Osteocyte (in vitro differentiated cells): Measurements from ENCODE around the gene RPAP2. TPM values are rescaled to one million over a fixed set of nuclear protein-coding genes. Genes with fewer than 3 reads are reported as not detected.
A peak's percentile ranks its signal among the peaks of the same experiment; 100 is the strongest.

Experiments
- DNase-seq: peaks from one replicate; pipeline ENCODE4 v3.0.0; 2021; ENCODE audit warnings: mixed read lengths; ENCODE audit not compliant: unreplicated experiment; ENCODE audit errors: extremely low spot score
- H3K27ac Mint-ChIP-seq: one replicate; pipeline ENCODE4 v1.8.0; 2021; ENCODE audit warnings: mild to moderate bottlenecking, mixed read lengths; ENCODE audit not compliant: unreplicated experiment
- H3K27me3 Mint-ChIP-seq: one replicate; pipeline ENCODE4 v1.8.0; 2021; ENCODE audit warnings: mixed read lengths; ENCODE audit not compliant: unreplicated experiment
- H3K36me3 Mint-ChIP-seq: one replicate; pipeline ENCODE4 v1.8.0; 2021; ENCODE audit warnings: mixed read lengths; ENCODE audit not compliant: unreplicated experiment
- H3K4me1 Mint-ChIP-seq: one replicate; pipeline ENCODE4 v1.8.0; 2021; ENCODE audit warnings: mixed read lengths; ENCODE audit not compliant: unreplicated experiment
- H3K4me3 Mint-ChIP-seq: one replicate; pipeline ENCODE4 v1.8.0; 2021; ENCODE audit warnings: mild to moderate bottlenecking, moderate library complexity, mixed read lengths; ENCODE audit not compliant: unreplicated experiment
- H3K9me3 Mint-ChIP-seq: one replicate; pipeline ENCODE4 v1.8.0; 2021; ENCODE audit warnings: mixed read lengths; ENCODE audit not compliant: unreplicated experiment
- CTCF ChIP-seq: fragments of 200-600 bp; sonication (generic); IDR thresholded peaks from 2 replicates; pipeline ENCODE4 v1.5.0; 2021; ENCODE audit warnings: antibody characterized with exemption, mild to moderate bottlenecking, moderate library complexity
- total RNA-seq: library from RNA; stranded (reverse); gene quantifications from 2 replicates; pipeline ENCODE4 v1.2.1, GENCODE V29; 2021

Gene RPAP2
- total RNA-seq, 1 donor from 2014 or later: 32.6 TPM

GRCh38 chr1:92323473-92324453 is 24.9 kb downstream of the RPAP2 start:
- Mint-ChIP-seq H3K36me3 (peaks cover 58% of the 10 kb centered on the region), H3K9me3 (peaks cover 18% of the 10 kb centered on the region), H3K4me3 (no peak overlapping the region), H3K27ac (no peak overlapping the region), H3K4me1 (peaks cover 2% of the 10 kb centered on the region), H3K27me3 (no peaks in the 10 kb centered on the region)
- no peak for TF ChIP-seq CTCF
- no peak for DNase-seq

GRCh38 chr1:92324784-92325183 is 25.9 kb downstream of the RPAP2 start:
- no peak for DNase-seq

GRCh38 chr1:92326681-92327080 is 27.8 kb downstream of the RPAP2 start:
- no peak overlapping the region for H3K4me3 Mint-ChIP-seq
- H3K9me3 Mint-ChIP-seq: peaks cover 28% of the 10 kb centered on the region

More at GRCh38 chr1:92324784-92325183, 25.9 kb downstream of the RPAP2 start:
- Mint-ChIP-seq H3K27me3 (no peaks in the 10 kb centered on the region), H3K4me1 (peaks cover 9% of the 10 kb centered on the region), H3K36me3 (peaks cover 65% of the 10 kb centered on the region), H3K9me3 (peaks cover 22% of the 10 kb centered on the region), H3K4me3 (no peak overlapping the region), H3K27ac (no peak overlapping the region)
- no peak for TF ChIP-seq CTCF

GRCh38 chr1:92327794-92328193 is 28.9 kb downstream of the RPAP2 start:
- no peak for TF ChIP-seq CTCF
- no peak overlapping the region for H3K27ac Mint-ChIP-seq
- H3K4me1 Mint-ChIP-seq: peaks cover 9% of the 10 kb centered on the region
- H3K9me3 Mint-ChIP-seq: peaks cover 28% of the 10 kb centered on the region
- H3K4me3 Mint-ChIP-seq: no peak overlapping the region
- H3K27me3 Mint-ChIP-seq: no peaks in the 10 kb centered on the region
- DNase-seq: no peak
- peaks cover 75% of the 10 kb centered on the region for H3K36me3 Mint-ChIP-seq

More at GRCh38 chr1:92326681-92327080, 27.8 kb downstream of the RPAP2 start:
- no peaks in the 10 kb centered on the region for H3K27me3 Mint-ChIP-seq
- H3K36me3 Mint-ChIP-seq: peaks cover 73% of the 10 kb centered on the region
- no peak for TF ChIP-seq CTCF
- H3K4me1 Mint-ChIP-seq: peaks cover 9% of the 10 kb centered on the region
- H3K27ac Mint-ChIP-seq: no peak overlapping the region
- no peak for DNase-seq

GRCh38 chr1:92329347-92330129 is 30.7 kb downstream of the RPAP2 start:
- peaks cover 76% of the 10 kb centered on the region for H3K36me3 Mint-ChIP-seq
- H3K27ac Mint-ChIP-seq: peak overlapping the region; percentile 59
- peaks cover 9% of the 10 kb centered on the region for H3K4me1 Mint-ChIP-seq
- H3K27me3 Mint-ChIP-seq: no peaks in the 10 kb centered on the region
- TF ChIP-seq CTCF: no peak
- no peak overlapping the region for H3K4me3 Mint-ChIP-seq
- no peak for DNase-seq
- H3K9me3 Mint-ChIP-seq: peaks cover 28% of the 10 kb centered on the region
